ENCODE results near the gene SCD5.

GRCh38 chr4:82584931-82585330, 213.7 kb downstream of the SCD5 start:
- TF ChIP-seq CTCF (IDR thresholded peaks at IDR 0.05; ENCODE audit: control extremely low read depth in 1 of 3, insufficient read depth in 1 of 3, low read depth in 1 of 3, low read length in 3 of 3) (no peak), TAF1 (IDR thresholded peaks at IDR 0.05; ENCODE audit: low read depth, low read length) (no peak), YY1 (IDR thresholded peaks at IDR 0.05; ENCODE audit: low read depth, low read length) (no peak), HDAC2 (IDR thresholded peaks at IDR 0.05; ENCODE audit: borderline replicate concordance in 1 of 2, low read depth in 2 of 2, low read length in 2 of 2) (no peak), POLR2A (IDR thresholded peaks at IDR 0.05; ENCODE audit: control extremely low read depth in 1 of 2, low read depth in 2 of 2, low read length in 2 of 2) (no peak), TAF7 (optimal IDR thresholded peaks at IDR 0.05; ENCODE audit: borderline replicate concordance, low read depth, low read length) (no peak), ZNF274 (IDR thresholded peaks at IDR 0.05; ENCODE audit: borderline replicate concordance, extremely low read depth, low read length) (no peak), POLR2AphosphoS5 (IDR thresholded peaks at IDR 0.05; ENCODE audit: low read depth, low read length) (no peak)
